ENCODE measurements around the gene MAGI3.

DNA sequence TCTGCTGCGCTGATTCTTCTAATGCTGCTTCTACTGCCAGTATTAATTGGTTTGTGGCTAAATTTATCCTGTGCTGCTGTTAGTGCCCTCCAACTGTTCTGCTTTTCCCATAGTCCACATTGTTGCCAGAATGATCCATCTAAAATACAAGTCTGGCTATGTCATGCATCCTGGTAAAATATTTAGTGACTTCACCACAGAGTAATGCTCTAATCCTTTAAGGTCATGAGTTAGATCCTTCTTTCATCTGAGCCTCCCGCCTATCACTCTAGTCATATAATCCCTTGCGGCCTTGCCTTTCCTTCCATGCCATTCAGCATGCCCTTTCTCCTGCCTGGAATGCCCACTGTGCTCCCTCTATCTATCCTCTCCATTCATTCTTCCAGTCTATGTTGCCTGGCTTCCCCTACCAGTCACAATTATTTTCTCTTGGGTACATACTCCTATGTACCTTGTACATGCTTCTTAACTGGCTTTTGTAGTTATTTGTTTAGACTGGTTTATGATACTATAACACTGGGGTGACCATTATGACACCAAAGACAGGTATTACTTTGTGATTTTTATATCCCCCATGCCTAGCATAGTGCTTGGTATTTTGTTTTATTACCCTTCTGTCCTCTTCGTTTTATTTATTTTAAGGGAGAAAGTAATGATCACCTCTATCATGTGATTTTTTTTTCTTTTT is 144.0 kb downstream of the MAGI3 start:
- TF ChIP-seq GATA3 (IDR thresholded peaks at IDR 0.05; ENCODE audit: low read depth, low read length): no peak
- TF ChIP-seq GATA2 (IDR thresholded peaks at IDR 0.05; ENCODE audit: low read depth, low read length): no peak
